ENCODE measurements around the gene MKNK1. TPM values are rescaled to one million over a fixed set of nuclear protein-coding genes. Genes with fewer than 3 reads are reported as not detected.

MKNK1 gene
- total and polyA plus RNA-seq, 2 of the 8 experiments (the other 6 are each of a cell fraction or from before 2014, with no cell fraction given), result 13.9 to 21.5 TPM

DNA sequence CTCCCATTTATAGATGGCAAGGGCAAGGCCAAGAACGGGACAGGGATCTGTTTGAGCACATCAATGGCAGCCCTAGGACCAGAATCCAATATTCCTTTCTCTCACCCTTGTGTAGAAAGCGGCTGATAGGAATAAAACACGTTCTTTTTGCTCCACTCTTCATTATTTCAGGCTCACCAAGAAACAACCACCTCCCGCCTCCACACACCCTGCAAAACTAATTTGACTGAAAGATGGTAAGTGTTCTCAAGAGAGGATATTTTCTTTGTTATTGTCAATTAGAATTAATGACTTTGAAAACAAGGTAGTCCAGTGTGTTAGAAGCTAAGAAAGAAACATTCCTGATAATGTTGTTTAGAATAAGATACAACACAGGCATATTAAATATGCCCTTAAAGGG is 40.7 kb downstream of the MKNK1 start (continued):
- TF ChIP-seq, protein P1, sequence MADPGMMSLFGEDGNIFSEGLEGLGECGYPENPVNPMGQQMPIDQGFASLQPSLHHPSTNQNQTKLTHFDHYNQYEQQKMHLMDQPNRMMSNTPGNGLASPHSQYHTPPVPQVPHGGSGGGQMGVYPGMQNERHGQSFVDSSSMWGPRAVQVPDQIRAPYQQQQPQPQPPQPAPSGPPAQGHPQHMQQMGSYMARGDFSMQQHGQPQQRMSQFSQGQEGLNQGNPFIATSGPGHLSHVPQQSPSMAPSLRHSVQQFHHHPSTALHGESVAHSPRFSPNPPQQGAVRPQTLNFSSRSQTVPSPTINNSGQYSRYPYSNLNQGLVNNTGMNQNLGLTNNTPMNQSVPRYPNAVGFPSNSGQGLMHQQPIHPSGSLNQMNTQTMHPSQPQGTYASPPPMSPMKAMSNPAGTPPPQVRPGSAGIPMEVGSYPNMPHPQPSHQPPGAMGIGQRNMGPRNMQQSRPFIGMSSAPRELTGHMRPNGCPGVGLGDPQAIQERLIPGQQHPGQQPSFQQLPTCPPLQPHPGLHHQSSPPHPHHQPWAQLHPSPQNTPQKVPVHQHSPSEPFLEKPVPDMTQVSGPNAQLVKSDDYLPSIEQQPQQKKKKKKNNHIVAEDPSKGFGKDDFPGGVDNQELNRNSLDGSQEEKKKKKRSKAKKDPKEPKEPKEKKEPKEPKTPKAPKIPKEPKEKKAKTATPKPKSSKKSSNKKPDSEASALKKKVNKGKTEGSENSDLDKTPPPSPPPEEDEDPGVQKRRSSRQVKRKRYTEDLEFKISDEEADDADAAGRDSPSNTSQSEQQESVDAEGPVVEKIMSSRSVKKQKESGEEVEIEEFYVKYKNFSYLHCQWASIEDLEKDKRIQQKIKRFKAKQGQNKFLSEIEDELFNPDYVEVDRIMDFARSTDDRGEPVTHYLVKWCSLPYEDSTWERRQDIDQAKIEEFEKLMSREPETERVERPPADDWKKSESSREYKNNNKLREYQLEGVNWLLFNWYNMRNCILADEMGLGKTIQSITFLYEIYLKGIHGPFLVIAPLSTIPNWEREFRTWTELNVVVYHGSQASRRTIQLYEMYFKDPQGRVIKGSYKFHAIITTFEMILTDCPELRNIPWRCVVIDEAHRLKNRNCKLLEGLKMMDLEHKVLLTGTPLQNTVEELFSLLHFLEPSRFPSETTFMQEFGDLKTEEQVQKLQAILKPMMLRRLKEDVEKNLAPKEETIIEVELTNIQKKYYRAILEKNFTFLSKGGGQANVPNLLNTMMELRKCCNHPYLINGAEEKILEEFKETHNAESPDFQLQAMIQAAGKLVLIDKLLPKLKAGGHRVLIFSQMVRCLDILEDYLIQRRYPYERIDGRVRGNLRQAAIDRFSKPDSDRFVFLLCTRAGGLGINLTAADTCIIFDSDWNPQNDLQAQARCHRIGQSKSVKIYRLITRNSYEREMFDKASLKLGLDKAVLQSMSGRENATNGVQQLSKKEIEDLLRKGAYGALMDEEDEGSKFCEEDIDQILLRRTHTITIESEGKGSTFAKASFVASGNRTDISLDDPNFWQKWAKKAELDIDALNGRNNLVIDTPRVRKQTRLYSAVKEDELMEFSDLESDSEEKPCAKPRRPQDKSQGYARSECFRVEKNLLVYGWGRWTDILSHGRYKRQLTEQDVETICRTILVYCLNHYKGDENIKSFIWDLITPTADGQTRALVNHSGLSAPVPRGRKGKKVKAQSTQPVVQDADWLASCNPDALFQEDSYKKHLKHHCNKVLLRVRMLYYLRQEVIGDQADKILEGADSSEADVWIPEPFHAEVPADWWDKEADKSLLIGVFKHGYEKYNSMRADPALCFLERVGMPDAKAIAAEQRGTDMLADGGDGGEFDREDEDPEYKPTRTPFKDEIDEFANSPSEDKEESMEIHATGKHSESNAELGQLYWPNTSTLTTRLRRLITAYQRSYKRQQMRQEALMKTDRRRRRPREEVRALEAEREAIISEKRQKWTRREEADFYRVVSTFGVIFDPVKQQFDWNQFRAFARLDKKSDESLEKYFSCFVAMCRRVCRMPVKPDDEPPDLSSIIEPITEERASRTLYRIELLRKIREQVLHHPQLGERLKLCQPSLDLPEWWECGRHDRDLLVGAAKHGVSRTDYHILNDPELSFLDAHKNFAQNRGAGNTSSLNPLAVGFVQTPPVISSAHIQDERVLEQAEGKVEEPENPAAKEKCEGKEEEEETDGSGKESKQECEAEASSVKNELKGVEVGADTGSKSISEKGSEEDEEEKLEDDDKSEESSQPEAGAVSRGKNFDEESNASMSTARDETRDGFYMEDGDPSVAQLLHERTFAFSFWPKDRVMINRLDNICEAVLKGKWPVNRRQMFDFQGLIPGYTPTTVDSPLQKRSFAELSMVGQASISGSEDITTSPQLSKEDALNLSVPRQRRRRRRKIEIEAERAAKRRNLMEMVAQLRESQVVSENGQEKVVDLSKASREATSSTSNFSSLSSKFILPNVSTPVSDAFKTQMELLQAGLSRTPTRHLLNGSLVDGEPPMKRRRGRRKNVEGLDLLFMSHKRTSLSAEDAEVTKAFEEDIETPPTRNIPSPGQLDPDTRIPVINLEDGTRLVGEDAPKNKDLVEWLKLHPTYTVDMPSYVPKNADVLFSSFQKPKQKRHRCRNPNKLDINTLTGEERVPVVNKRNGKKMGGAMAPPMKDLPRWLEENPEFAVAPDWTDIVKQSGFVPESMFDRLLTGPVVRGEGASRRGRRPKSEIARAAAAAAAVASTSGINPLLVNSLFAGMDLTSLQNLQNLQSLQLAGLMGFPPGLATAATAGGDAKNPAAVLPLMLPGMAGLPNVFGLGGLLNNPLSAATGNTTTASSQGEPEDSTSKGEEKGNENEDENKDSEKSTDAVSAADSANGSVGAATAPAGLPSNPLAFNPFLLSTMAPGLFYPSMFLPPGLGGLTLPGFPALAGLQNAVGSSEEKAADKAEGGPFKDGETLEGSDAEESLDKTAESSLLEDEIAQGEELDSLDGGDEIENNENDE (IDR thresholded peaks at IDR 0.05; ENCODE audit: insufficient replicate concordance, low read length), result no peak
- TF ChIP-seq EZH2 (IDR thresholded peaks at IDR 0.05; ENCODE audit: low read depth, low read length, severe bottlenecking), result no peak
- no peak for TF ChIP-seq RXRA (IDR thresholded peaks at IDR 0.05; ENCODE audit: insufficient read depth, low read depth, low read length)
- TF ChIP-seq, protein P2, sequence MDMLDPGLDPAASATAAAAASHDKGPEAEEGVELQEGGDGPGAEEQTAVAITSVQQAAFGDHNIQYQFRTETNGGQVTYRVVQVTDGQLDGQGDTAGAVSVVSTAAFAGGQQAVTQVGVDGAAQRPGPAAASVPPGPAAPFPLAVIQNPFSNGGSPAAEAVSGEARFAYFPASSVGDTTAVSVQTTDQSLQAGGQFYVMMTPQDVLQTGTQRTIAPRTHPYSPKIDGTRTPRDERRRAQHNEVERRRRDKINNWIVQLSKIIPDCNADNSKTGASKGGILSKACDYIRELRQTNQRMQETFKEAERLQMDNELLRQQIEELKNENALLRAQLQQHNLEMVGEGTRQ (IDR thresholded peaks at IDR 0.05; ENCODE audit: low read length), result no peak
- TF ChIP-seq NANOG (IDR thresholded peaks at IDR 0.05; ENCODE audit: insufficient read depth, low read depth, low read length, poor library complexity, severe bottlenecking), result no peak
- TF ChIP-seq PHF8 (conservative IDR thresholded peaks at IDR 0.05; ENCODE audit: low read depth, low read length), result no peak
- TF ChIP-seq CHD1 (IDR thresholded peaks at IDR 0.05; ENCODE audit: low read depth, low read length), result no peak
- no peak for TF ChIP-seq CBX5 (IDR thresholded peaks at IDR 0.05; ENCODE audit: low read depth, low read length)

Measured in H1 (cell line).